Loucy (cell line): ENCODE measurements around the gene MYL12B.

Experiments
- EZH2phosphoT487 ChIP-seq: fragments of 200-600 bp; IDR thresholded peaks from 2 replicates; pipeline ENCODE4 v1.6.1; 2018; ENCODE audit warnings: antibody characterized with exemption, mild to moderate bottlenecking, moderate library complexity, borderline replicate concordance
- TF ChIP-seq, protein P1 (sequence below): fragments of 200-600 bp; sonication (generic); conservative IDR thresholded peaks from 2 replicates; pipeline ENCODE4 v1.5.1; 2014; ENCODE audit warnings: mild to moderate bottlenecking, antibody characterized with exemption, low read length

DNA sequence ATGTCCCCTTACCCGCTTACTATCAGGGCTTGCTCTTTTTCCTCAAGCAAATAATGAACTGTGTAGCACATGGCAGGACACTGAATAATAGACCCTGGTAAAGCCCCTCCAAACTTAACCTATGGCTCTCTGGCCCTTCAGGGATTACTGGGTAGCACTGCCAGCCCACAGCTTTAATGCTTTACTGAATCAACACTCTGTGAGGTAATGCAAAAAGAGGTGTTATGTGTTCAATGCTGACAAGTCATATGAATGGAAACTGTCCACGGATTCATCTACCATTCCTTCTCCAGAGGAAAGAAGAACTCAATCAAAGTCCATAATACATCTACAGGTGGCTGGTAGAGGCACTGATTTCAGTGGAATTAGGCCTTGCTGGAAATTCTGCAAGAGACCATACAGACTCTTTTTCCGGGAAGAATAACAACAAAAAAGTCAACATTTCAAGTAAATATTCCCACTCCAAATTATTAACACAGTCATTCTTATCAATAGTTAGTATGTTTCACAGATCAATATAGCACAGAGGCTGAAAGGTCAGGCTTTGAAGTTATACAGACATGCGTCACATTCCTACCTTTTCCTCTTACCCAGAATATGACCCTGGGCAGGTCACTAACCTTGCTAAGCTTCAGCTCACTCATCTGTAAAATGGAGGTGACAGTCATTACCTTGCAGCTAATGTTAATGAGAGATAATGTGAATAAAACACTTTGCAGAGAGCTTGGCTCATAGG, 28.3 kb upstream of the MYL12B start:
- TF ChIP-seq, protein P1, sequence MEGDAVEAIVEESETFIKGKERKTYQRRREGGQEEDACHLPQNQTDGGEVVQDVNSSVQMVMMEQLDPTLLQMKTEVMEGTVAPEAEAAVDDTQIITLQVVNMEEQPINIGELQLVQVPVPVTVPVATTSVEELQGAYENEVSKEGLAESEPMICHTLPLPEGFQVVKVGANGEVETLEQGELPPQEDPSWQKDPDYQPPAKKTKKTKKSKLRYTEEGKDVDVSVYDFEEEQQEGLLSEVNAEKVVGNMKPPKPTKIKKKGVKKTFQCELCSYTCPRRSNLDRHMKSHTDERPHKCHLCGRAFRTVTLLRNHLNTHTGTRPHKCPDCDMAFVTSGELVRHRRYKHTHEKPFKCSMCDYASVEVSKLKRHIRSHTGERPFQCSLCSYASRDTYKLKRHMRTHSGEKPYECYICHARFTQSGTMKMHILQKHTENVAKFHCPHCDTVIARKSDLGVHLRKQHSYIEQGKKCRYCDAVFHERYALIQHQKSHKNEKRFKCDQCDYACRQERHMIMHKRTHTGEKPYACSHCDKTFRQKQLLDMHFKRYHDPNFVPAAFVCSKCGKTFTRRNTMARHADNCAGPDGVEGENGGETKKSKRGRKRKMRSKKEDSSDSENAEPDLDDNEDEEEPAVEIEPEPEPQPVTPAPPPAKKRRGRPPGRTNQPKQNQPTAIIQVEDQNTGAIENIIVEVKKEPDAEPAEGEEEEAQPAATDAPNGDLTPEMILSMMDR = no peak
- TF ChIP-seq EZH2phosphoT487 = no peak
